B cell (primary cell): ENCODE results near the gene ZSCAN20.

Source experiments
- EZH2 ChIP-seq: IDR thresholded peaks from 2 replicates; pipeline ENCODE4 v1.6.1; 2012; ENCODE audit warnings: borderline replicate concordance, low read depth, mild to moderate bottlenecking, moderate library complexity, low read length; ENCODE audit not compliant: insufficient read depth, poor library complexity, severe bottlenecking
- TF ChIP-seq, protein P1 (sequence below): fragments of 200-600 bp; IDR thresholded peaks from one replicate; pipeline ENCODE4 v1.8.0; 2022; ENCODE audit warnings: antibody characterized with exemption, mild to moderate bottlenecking

DNA sequence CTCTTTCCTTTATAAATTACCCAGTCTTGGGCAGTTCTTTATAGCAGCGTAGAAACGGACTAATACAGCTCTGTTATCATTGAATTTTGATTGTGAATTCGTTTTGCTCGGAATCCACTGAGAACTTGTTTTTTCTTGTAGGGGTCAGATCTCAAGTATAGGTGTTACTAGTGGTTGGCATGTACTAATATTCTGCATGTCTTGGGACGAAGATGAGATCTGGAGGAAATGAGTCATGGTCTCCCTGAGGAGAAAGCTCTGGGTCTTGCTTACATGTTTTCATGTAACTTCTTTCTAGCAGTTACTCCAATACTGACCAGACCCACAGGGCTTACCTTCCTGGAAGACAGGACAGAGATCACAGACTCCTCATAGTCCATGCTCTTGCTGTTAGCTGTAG is 30.3 kb downstream of the ZSCAN20 start:
- TF ChIP-seq, protein P1, sequence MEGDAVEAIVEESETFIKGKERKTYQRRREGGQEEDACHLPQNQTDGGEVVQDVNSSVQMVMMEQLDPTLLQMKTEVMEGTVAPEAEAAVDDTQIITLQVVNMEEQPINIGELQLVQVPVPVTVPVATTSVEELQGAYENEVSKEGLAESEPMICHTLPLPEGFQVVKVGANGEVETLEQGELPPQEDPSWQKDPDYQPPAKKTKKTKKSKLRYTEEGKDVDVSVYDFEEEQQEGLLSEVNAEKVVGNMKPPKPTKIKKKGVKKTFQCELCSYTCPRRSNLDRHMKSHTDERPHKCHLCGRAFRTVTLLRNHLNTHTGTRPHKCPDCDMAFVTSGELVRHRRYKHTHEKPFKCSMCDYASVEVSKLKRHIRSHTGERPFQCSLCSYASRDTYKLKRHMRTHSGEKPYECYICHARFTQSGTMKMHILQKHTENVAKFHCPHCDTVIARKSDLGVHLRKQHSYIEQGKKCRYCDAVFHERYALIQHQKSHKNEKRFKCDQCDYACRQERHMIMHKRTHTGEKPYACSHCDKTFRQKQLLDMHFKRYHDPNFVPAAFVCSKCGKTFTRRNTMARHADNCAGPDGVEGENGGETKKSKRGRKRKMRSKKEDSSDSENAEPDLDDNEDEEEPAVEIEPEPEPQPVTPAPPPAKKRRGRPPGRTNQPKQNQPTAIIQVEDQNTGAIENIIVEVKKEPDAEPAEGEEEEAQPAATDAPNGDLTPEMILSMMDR: no peak
- TF ChIP-seq EZH2: no peak
